PC-3 (cell line): Measurements from ENCODE around the gene GRK3.

Experiments
- CTCF ChIP-seq: fragments of 300-600 bp; sonication (generic); conservative IDR thresholded peaks from 2 replicates; pipeline ENCODE4 v1.5.1; 2017; ENCODE audit warnings: antibody characterized with exemption, low read depth, mild to moderate bottlenecking, low read length
- EZH2 ChIP-seq: fragments of 300-600 bp; sonication (generic); IDR thresholded peaks from one replicate; pipeline ENCODE4 v1.6.1; 2017; ENCODE audit warnings: antibody characterized with exemption, mild to moderate bottlenecking, low read length; ENCODE audit not compliant: unreplicated experiment
- EZH2phosphoT487 ChIP-seq: fragments of 300-600 bp; sonication (generic); IDR thresholded peaks from 2 replicates; pipeline ENCODE4 v1.6.1; 2018; ENCODE audit warnings: mild to moderate bottlenecking, antibody characterized with exemption, low read length, borderline replicate concordance

DNA sequence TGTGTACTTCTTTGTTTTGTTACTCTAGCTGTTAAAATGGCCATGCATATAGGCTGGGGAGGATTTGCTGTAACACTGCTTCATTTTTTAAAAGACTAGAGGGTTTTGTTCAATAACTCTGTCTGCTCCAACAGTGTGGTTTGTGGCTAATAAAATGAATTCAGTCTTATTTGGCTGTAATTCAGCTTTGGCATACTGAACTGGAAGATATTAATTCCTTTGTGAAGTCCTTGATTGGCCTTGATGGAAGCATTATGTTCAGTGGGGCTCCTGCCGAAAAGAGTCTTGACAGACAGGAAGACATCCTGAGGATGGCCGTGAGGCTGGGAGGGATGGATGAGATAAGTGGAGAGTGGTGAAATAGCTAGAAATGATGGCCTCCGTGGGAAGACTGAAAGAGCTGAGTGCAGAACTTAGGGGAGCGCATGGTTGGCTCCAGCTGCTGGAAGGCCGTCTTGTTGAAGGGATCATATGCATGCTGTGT, 132.7 kb downstream of the GRK3 start:
- TF ChIP-seq CTCF (no peak), EZH2phosphoT487 (no peak), EZH2 (no peak)
